Chondrocyte (in vitro differentiated cells): ENCODE measurements around the gene BBS7. TPM values are rescaled to one million over a fixed set of nuclear protein-coding genes. Genes with fewer than 3 reads are reported as not detected.

Source experiments
- DNase-seq: peaks from one replicate; pipeline ENCODE4 v3.0.0; 2021; ENCODE audit warnings: mixed read lengths, low spot score
- H3K27ac Mint-ChIP-seq: one replicate; pipeline ENCODE4 v1.8.0; 2021; ENCODE audit warnings: mild to moderate bottlenecking, moderate library complexity, mixed read lengths; ENCODE audit not compliant: unreplicated experiment
- H3K27me3 Mint-ChIP-seq: 2 replicates; pipeline ENCODE4 v1.8.0; 2021; ENCODE audit warnings: low read depth, mixed read lengths
- H3K36me3 Mint-ChIP-seq: 2 replicates; pipeline ENCODE4 v1.8.0; 2021; ENCODE audit warnings: low read depth, mixed read lengths
- H3K4me1 Mint-ChIP-seq: 2 replicates; pipeline ENCODE4 v1.8.0; 2021; ENCODE audit warnings: low read depth, mild to moderate bottlenecking, mixed read lengths
- H3K4me3 Mint-ChIP-seq: one replicate; pipeline ENCODE4 v1.8.0; 2021; ENCODE audit warnings: mild to moderate bottlenecking, moderate library complexity, mixed read lengths; ENCODE audit not compliant: unreplicated experiment
- H3K9me3 Mint-ChIP-seq: 2 replicates; pipeline ENCODE4 v1.8.0; 2021; ENCODE audit warnings: low read depth, mixed read lengths
- total RNA-seq: library from RNA; stranded (reverse); gene quantifications from 3 replicates; pipeline ENCODE4 v1.2.1, GENCODE V29; 2021
- TF ChIP-seq, protein P1 (sequence below): fragments of 200-600 bp; sonication (generic); IDR thresholded peaks from 2 replicates; pipeline ENCODE4 v1.5.0; 2021; ENCODE audit warnings: antibody characterized with exemption, mild to moderate bottlenecking, moderate library complexity

Gene BBS7
- total RNA-seq, 1 donor from 2014 or later = 22.9 TPM

DNA sequence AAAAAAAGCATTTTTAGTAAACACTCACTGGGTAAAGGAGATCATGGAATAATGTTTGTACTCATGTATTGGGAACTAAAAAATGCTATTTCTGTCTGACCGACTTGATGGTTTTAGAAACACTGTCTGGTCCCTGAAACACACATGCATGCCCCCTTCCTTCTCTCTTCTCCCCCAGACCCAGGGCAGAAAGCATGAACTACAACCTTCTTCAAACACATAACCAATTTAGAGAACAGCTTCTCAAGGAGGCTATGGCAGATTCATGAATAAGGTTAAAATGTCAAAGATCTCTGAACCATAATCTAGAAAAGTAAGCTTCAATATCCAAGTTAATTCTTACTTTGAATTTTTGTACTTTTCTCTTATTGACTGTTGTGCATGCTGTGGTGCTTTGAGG is 52.6 kb downstream of the BBS7 start:
- H3K27me3 Mint-ChIP-seq = no peaks in the 10 kb centered on the region
- peaks cover 49% of the 10 kb centered on the region for H3K4me1 Mint-ChIP-seq
- peaks cover 13% of the 10 kb centered on the region for H3K36me3 Mint-ChIP-seq
- no peak overlapping the region for H3K4me3 Mint-ChIP-seq
- TF ChIP-seq, protein P1, sequence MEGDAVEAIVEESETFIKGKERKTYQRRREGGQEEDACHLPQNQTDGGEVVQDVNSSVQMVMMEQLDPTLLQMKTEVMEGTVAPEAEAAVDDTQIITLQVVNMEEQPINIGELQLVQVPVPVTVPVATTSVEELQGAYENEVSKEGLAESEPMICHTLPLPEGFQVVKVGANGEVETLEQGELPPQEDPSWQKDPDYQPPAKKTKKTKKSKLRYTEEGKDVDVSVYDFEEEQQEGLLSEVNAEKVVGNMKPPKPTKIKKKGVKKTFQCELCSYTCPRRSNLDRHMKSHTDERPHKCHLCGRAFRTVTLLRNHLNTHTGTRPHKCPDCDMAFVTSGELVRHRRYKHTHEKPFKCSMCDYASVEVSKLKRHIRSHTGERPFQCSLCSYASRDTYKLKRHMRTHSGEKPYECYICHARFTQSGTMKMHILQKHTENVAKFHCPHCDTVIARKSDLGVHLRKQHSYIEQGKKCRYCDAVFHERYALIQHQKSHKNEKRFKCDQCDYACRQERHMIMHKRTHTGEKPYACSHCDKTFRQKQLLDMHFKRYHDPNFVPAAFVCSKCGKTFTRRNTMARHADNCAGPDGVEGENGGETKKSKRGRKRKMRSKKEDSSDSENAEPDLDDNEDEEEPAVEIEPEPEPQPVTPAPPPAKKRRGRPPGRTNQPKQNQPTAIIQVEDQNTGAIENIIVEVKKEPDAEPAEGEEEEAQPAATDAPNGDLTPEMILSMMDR = no peak
- H3K27ac Mint-ChIP-seq = peak overlapping the region; percentile 4
- H3K9me3 Mint-ChIP-seq = no peaks in the 10 kb centered on the region
- DNase-seq = no peak

DNA sequence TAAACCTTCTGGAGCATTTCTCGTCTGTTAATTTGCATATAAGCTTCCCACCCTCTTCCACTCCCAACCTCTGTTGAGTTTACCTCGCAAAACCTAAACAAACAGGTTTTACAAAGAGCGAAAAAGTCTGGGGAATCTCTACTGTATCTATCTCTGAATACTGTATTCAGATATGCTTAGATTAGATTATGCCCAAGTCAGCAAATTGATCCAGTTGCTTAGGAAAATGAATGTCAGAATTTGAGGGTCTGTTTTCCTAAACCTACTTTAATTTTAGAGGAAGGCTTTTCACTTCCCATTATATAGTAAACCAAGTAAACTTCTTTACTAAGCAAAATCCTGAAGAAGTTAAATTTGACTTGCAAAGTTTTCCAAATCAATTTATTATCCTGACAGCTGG is 53.3 kb downstream of the BBS7 start:
- H3K36me3 Mint-ChIP-seq = peaks cover 14% of the 10 kb centered on the region
- TF ChIP-seq, protein P1 = no peak
- H3K4me1 Mint-ChIP-seq = peaks cover 42% of the 10 kb centered on the region
- no peak for DNase-seq
- H3K27me3 Mint-ChIP-seq = no peaks in the 10 kb centered on the region
- no peaks in the 10 kb centered on the region for H3K9me3 Mint-ChIP-seq
- H3K4me3 Mint-ChIP-seq = no peak overlapping the region
- H3K27ac Mint-ChIP-seq = no peak overlapping the region

DNA sequence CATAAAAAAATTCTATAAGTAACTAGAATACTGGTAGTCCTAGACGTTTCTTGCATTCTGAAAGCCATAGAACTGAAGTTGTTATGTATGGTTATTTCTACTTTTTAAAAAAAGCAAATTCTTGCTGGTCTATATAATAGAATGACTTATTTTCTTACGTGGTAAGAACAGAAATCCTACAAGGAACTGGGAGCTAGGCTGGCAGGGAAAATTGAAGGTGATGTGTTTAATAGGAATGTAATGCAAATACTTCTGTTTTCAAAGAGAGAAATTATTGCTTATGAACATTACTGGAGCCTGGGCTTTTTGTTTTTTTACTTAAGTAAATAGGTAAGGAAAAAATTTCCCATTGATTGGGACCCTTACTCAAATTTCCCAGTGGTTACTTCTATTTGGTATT is 55.5 kb downstream of the BBS7 start:
- peaks cover 16% of the 10 kb centered on the region for H3K36me3 Mint-ChIP-seq
- no peaks in the 10 kb centered on the region for H3K9me3 Mint-ChIP-seq
- H3K4me3 Mint-ChIP-seq = no peak overlapping the region
- TF ChIP-seq, protein P1 = no peak
- DNase-seq = no peak
- no peak overlapping the region for H3K27ac Mint-ChIP-seq
- no peaks in the 10 kb centered on the region for H3K27me3 Mint-ChIP-seq
- peaks cover 24% of the 10 kb centered on the region for H3K4me1 Mint-ChIP-seq

DNA sequence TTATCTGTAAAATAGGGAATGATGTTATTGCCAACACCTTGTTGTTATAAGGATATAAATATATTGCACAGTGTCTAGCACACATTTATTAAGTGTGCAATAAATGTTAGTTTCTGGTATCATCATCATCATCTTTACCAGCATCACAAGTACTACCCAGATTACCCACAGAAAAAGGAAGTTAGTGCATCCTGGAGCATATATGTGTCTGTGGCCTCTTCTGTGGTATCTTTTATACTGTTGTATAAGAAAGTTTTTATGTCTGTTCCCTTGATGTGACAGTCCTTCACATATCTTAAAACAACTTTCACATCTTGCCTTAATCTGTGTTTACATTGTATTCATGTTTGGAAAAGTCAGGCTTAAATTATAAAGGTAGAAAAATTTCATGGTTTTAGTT is 59.2 kb downstream of the BBS7 start:
- Mint-ChIP-seq H3K4me1 (peaks cover 6% of the 10 kb centered on the region), H3K36me3 (peaks cover 13% of the 10 kb centered on the region)
- TF ChIP-seq, protein P1 = no peak

DNA sequence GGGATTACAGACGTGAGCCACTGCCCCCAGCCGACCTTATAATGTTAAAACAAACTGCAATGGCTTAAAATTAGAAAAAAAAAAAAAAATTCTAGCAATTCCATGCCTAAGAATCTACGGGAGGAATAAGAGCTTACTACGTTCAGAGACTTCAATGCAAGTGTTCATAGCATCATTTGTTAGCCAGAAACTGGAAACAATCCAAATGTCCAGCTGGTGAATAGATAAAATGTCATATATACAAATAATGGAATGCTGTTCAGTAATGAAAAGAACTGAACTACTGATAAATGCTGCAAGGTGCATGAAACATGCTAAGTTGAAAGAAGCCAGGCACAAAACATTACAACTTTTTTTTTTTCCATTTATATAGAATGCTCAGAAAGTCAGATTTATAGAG is 63.9 kb downstream of the BBS7 start:
- DNase-seq = no peak
- Mint-ChIP-seq H3K27me3 (no peaks in the 10 kb centered on the region), H3K27ac (no peak overlapping the region), H3K36me3 (peaks cover 13% of the 10 kb centered on the region), H3K4me3 (no peak overlapping the region), H3K4me1 (peaks cover 13% of the 10 kb centered on the region), H3K9me3 (no peaks in the 10 kb centered on the region)
- TF ChIP-seq, protein P1 = no peak

More for the DNA sequence above, 59.2 kb downstream of the BBS7 start:
- Mint-ChIP-seq H3K4me3 (no peak overlapping the region), H3K27ac (no peak overlapping the region), H3K27me3 (no peaks in the 10 kb centered on the region), H3K9me3 (no peaks in the 10 kb centered on the region)
- DNase-seq = no peak
